Esophagus (tissue), 2 donors: ENCODE results near the gene C1QTNF8. TPM values are rescaled to one million over a fixed set of nuclear protein-coding genes. Genes with fewer than 3 reads are reported as not detected.

Experiments used
- H3K27ac ChIP-seq, 2 donors: one replicate each; pipeline ENCODE4 v1.5.1; 2013; ENCODE audit warnings: low read depth in 2 of 2, mild to moderate bottlenecking in 2 of 2, inconsistent platforms in 1 of 2, low read length in 1 of 2, moderate library complexity in 1 of 2
- H3K27me3 ChIP-seq, 2 donors: one replicate each; pipeline ENCODE4 v1.6.1; 2013; ENCODE audit warnings: low read length in 2 of 2, control low read depth in 1 of 2, mild to moderate bottlenecking in 1 of 2; ENCODE audit not compliant: insufficient read depth in 2 of 2, control insufficient read depth in 1 of 2
- H3K36me3 ChIP-seq, 2 donors: one replicate each; pipeline ENCODE4 v1.6.1; 2013; ENCODE audit warnings: low read length in 1 of 2; ENCODE audit not compliant: control insufficient read depth in 2 of 2, insufficient read depth in 2 of 2
- H3K4me1 ChIP-seq, 2 donors: one replicate each; pipeline ENCODE4 v1.6.1; 2013; ENCODE audit warnings: low read length in 1 of 2; ENCODE audit not compliant: control insufficient read depth in 2 of 2, insufficient read depth in 2 of 2
- H3K4me3 ChIP-seq, 2 donors: one replicate each; pipeline ENCODE4 v1.5.1; 2013; ENCODE audit warnings: low read length in 2 of 2, mild to moderate bottlenecking in 2 of 2, low read depth in 1 of 2, moderate library complexity in 1 of 2
- H3K9me3 ChIP-seq, 2 donors: one replicate each; pipeline ENCODE4 v1.6.1; 2013; ENCODE audit warnings: mild to moderate bottlenecking in 2 of 2, low read depth in 1 of 2, low read length in 1 of 2, moderate library complexity in 1 of 2; ENCODE audit not compliant: control insufficient read depth in 2 of 2, insufficient read depth in 1 of 2
- WGBS, 2 donors: extraction: QIAGEN DNeasy Blood & Tissue Kit; methylation state at CpG; one replicate each; pipeline ENCODE4 v1.1.7; 2013; 5-methylcytosine and 5-hydroxymethylcytosine counted together
- polyA plus RNA-seq, 2 donors: library from polyadenylated mRNA; stranded (reverse); fragments of 200-250 nt; gene quantifications; one replicate each; pipeline ENCODE4 v1.2.3, GENCODE V29; 2013
- donor health status: healthy with polysubstance abuse.
- donor health status: Bipolar disorder and iron deficiency.

C1QTNF8 gene
- polyA plus RNA-seq, 2 donors = not detected

- H3K4me1 ChIP-seq = peaks cover 0 to 2% of the 10 kb centered on the region in 2 donors
- no peaks in the 10 kb centered on the region for H3K9me3 ChIP-seq
- H3K27ac ChIP-seq = no peak overlapping the region
- WGBS, 2 donors = 65 to 73% methylated on average over 30 of the region's 30 CpGs
- no peaks in the 10 kb centered on the region for H3K36me3 ChIP-seq
- no peaks in the 10 kb centered on the region for H3K27me3 ChIP-seq
- no peak overlapping the region for H3K4me3 ChIP-seq
Measured at GRCh38 chr16:1050516-1050915, 45.5 kb downstream of the C1QTNF8 start.

- no peaks in the 10 kb centered on the region for H3K36me3 ChIP-seq
- H3K4me1 ChIP-seq = peaks cover 0 to 2% of the 10 kb centered on the region in 2 donors
- H3K27me3 ChIP-seq = no peaks in the 10 kb centered on the region
- H3K27ac ChIP-seq = no peak overlapping the region
- 75 to 84% methylated on average over 11 of the region's 11 CpGs for WGBS, 2 donors
- H3K4me3 ChIP-seq = no peak overlapping the region
- no peaks in the 10 kb centered on the region for H3K9me3 ChIP-seq
Measured at GRCh38 chr16:1049976-1050247, 46.1 kb downstream of the C1QTNF8 start.

- peaks cover 0 to 2% of the 10 kb centered on the region in 2 donors for H3K4me1 ChIP-seq
- no peaks in the 10 kb centered on the region for H3K27me3 ChIP-seq
- no peaks in the 10 kb centered on the region for H3K9me3 ChIP-seq
- H3K27ac ChIP-seq = no peak overlapping the region
- H3K36me3 ChIP-seq = no peaks in the 10 kb centered on the region
- 74 to 79% methylated on average over 31 of the region's 31 CpGs for WGBS, 2 donors
- H3K4me3 ChIP-seq = no peak overlapping the region
Measured at GRCh38 chr16:1049113-1049975, 46.7 kb downstream of the C1QTNF8 start.

DNA sequence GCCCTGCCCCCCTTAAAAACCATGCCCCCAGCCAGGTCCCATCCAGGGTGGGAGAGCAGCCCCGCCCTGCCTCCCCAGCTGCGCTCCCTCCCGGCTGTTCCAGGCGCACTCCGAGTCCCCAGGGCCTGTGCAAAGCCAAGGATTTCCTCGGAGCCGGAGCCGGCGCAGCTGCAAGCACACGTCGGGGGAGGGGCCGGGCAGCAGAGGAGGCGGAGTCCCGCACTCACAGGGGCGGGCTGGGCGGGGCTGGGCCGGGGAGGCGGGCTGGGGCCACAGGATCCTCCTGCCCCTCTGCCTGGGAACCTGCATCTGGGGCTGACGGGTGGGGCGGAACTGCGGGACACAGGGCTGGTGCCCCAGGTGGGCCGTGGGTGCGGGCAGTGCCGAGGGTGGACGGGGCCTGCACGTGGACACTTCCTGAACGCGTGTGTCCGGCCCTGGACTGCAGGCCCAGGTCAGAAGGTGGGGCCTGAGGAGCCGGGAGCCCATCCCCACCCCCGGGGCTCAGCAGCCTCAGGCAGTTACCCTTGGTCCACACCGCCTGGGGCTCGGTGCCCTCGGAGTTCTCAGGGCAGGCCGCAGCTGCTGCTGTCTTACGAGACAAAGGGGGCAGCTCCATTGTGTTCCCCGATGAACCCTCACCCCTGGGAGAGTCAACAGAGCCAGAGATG lies 47.5 kb downstream of the C1QTNF8 start:
- Histone ChIP-seq H3K4me3 (no peak overlapping the region), H3K27me3 (no peaks in the 10 kb centered on the region), H3K4me1 (peaks cover 0 to 2% of the 10 kb centered on the region in 2 donors), H3K9me3 (no peaks in the 10 kb centered on the region), H3K27ac (no peak overlapping the region), H3K36me3 (no peaks in the 10 kb centered on the region)
- 20% methylated on average over 33 to 37 of the region's 37 CpGs for WGBS, 2 donors

DNA sequence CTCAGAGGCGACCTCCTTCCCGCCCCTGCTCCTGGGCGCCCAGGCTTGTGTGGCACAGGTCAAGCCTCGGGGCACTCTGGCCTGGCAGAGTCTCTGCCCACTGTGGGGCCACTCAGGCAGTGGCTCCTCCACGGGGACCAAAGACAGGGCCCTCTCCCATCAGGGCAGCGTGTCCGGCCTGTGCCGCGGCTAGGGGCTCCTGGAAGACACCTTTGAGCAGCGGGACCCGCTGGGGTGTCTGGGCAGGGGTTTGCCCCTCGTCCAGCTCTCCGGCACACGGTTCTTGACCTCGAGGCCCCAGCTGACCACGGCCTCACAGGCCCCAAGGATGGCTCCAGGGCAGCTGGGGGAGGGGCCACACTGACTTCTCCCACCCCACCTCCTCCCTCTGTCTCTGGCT lies 48.2 kb downstream of the C1QTNF8 start:
- WGBS, 2 donors = 75 to 78% methylated on average over 16 of the region's 16 CpGs
- Histone ChIP-seq H3K4me3 (no peak overlapping the region), H3K27me3 (no peaks in the 10 kb centered on the region), H3K27ac (no peak overlapping the region), H3K4me1 (peaks cover 0 to 2% of the 10 kb centered on the region in 2 donors), H3K36me3 (no peaks in the 10 kb centered on the region), H3K9me3 (no peaks in the 10 kb centered on the region)

GRCh38 chr16:1047123-1047522 lies 48.9 kb downstream of the C1QTNF8 start:
- whole genome bisulfite sequencing, 2 donors = 83 to 90% methylated on average over 9 of the region's 9 CpGs

DNA sequence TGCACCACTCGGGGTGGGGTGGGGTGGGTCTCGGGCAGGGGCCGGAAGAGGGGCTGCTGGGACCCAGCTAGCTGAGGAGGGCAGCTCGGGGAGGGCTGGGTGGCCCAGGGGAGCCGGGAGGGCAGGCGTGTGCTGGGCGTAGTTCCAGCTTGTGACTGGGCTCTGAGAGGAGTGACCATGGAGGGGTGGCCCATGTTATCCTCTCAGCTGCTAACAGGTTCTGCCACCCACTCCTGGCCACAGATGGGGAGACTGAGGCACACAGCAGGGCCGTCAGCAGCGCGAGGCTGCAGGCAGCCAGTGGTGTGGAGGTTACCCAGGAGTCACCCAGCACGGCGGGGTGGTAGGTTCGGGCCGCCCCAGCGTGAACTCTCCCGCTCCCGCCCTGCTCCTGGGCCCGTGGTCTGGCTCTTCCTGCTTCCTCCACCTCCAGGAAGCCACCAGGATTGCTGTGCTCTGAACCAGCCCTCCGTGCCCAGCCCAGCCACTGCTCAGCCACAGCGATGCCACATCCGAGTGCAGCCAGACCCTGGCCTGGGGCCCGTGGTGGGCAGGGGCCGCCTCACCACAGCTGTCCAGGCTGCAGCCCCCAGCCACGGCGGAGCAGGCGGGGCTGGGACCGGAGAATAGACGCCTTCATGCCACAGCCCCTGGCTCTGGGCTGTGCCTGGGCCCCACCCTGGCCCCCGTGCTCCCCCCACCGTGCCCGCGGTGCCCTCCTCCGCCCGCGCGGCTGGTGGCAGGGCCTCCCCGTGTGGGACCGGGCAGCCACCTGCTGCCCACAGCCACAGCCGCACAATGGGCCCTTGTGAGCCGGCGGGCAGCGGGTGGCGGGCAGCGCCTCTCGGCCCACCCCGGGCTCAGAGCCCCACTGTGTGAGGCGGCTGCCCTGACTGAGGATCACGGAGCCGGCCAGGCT lies 49.8 kb downstream of the C1QTNF8 start:
- 72 to 79% methylated on average over 44 to 49 of the region's 49 CpGs for WGBS, 2 donors
- Histone ChIP-seq H3K4me3 (no peak overlapping the region), H3K36me3 (no peaks in the 10 kb centered on the region), H3K27me3 (no peaks in the 10 kb centered on the region), H3K4me1 (peaks cover 0 to 2% of the 10 kb centered on the region in 2 donors), H3K27ac (no peak overlapping the region), H3K9me3 (peaks cover 0 to 9% of the 10 kb centered on the region in 2 donors)

More at GRCh38 chr16:1047123-1047522, 48.9 kb downstream of the C1QTNF8 start:
- H3K27me3 ChIP-seq = no peaks in the 10 kb centered on the region
- H3K4me1 ChIP-seq = peaks cover 0 to 2% of the 10 kb centered on the region in 2 donors
- no peak overlapping the region for H3K27ac ChIP-seq
- no peak overlapping the region for H3K4me3 ChIP-seq
- H3K9me3 ChIP-seq = peaks cover 0 to 2% of the 10 kb centered on the region in 2 donors
- no peaks in the 10 kb centered on the region for H3K36me3 ChIP-seq

- H3K36me3 ChIP-seq = no peaks in the 10 kb centered on the region
- WGBS, 2 donors = 42 to 49% methylated on average over 36 to 38 of the region's 38 CpGs
- peaks cover 0 to 9% of the 10 kb centered on the region in 2 donors for H3K9me3 ChIP-seq
- H3K4me3 ChIP-seq = no peak overlapping the region
- peaks cover 0 to 2% of the 10 kb centered on the region in 2 donors for H3K4me1 ChIP-seq
- H3K27me3 ChIP-seq = no peaks in the 10 kb centered on the region
- no peak overlapping the region for H3K27ac ChIP-seq
Measured at GRCh38 chr16:1045310-1045992, 50.6 kb downstream of the C1QTNF8 start.
